Glutamatergic neuron (in vitro differentiated cells): Measurements from ENCODE around the gene KCNN1. TPM values are rescaled to one million over a fixed set of nuclear protein-coding genes. Genes with fewer than 3 reads are reported as not detected.
"Not testable (repeated sequence)": the region's sequence is repeated elsewhere in the genome, so short reads cannot be mapped to it uniquely, and the experiment has no call there.

Experiments used
- DNase-seq: peaks from one replicate; pipeline ENCODE4 v3.0.0; 2022
- H3K27ac Mint-ChIP-seq: one replicate; pipeline ENCODE4 v1.8.0; 2020; ENCODE audit warnings: mild to moderate bottlenecking, mixed read lengths, inconsistent platforms; ENCODE audit not compliant: unreplicated experiment
- H3K27me3 Mint-ChIP-seq: one replicate; pipeline ENCODE4 v1.8.0; 2020; ENCODE audit warnings: mild to moderate bottlenecking, moderate library complexity, mixed read lengths, inconsistent platforms; ENCODE audit not compliant: unreplicated experiment
- H3K36me3 Mint-ChIP-seq: one replicate; pipeline ENCODE4 v1.8.0; 2020; ENCODE audit warnings: mild to moderate bottlenecking, mixed read lengths, inconsistent platforms; ENCODE audit not compliant: unreplicated experiment
- H3K4me1 Mint-ChIP-seq: one replicate; pipeline ENCODE4 v1.8.0; 2020; ENCODE audit warnings: mild to moderate bottlenecking, low read depth, mixed read lengths, inconsistent platforms; ENCODE audit not compliant: unreplicated experiment
- H3K4me3 Mint-ChIP-seq: one replicate; pipeline ENCODE4 v1.8.0; 2020; ENCODE audit warnings: mild to moderate bottlenecking, mixed read lengths, inconsistent platforms; ENCODE audit not compliant: unreplicated experiment
- H3K9me3 Mint-ChIP-seq: one replicate; pipeline ENCODE4 v1.8.0; 2020; ENCODE audit warnings: mild to moderate bottlenecking, moderate library complexity, mixed read lengths, inconsistent platforms; ENCODE audit not compliant: unreplicated experiment
- long read RNA-seq: library from polyadenylated mRNA; unstranded; transcript quantifications from one replicate; pipeline ENCODE4 v2.0.0, GENCODE V29; 2020; ENCODE audit not compliant: unreplicated experiment
- total RNA-seq: library from RNA; stranded (reverse); fragmentation: NEBNext Ultra II Directional; extraction: Animal tissue kit (Norgen Biotek cat#: 25700); gene quantifications from one replicate; pipeline ENCODE4 v1.2.1, GENCODE V29; 2021; ENCODE audit not compliant: unreplicated experiment
- TF ChIP-seq, protein P1 (sequence below): fragments of 200-600 bp; sonication (generic); IDR thresholded peaks from one replicate; pipeline ENCODE4 v1.5.0; 2021; ENCODE audit not compliant: partially characterized antibody, unreplicated experiment

The KCNN1 gene
- 91.1 TPM for total RNA-seq
- long read RNA-seq, partial matches to known transcripts: 4 of 13 reads
- long read RNA-seq, other reads (novel, unspliced or antisense): 9 of 13 reads

DNA sequence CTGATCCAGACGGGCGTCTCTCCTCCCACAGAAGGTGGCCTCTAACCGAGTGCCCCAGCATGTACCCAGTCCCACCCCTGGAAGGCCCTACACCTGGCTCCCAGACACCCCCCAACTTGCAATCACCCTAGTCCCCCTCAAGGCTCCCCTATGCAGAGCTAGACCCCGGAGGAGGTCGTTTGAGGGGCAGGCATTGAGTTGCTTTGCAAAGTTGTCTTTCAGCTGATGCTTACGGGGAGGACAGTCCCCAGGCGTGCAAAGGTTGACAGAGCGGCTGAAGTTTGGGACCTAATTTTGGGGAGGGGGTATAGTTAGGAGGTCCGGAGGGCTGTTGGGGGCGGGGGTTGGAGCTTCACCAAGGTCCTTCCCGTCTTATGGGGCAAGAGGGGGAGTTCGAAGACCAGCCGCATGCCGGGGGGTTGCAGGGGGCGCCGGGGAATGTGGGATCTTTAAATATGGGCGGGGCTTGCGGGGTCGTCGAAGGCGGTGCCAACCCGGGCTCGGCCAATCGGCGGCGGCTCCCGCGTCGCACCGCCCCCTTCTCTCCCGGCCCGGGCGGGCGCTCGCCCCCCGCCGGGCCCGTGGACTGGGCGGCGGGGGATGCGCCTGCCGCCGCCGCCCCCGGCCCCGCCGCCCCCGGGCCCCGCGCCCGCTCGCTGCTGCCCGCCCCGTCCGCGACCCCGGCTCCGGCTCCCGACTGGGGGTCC lies at the start of gene KCNN1:
TSS of gene KCNN1 (plus strand) at position 558 of the 707 bp plus-strand sequence. CDS start 6,782 bp downstream, outside the sequence.
- peaks cover 5% of the 10 kb centered on the region for H3K9me3 Mint-ChIP-seq
- H3K4me1 Mint-ChIP-seq: peaks cover 10% of the 10 kb centered on the region
- H3K4me3 Mint-ChIP-seq: peak within 1 kb of the TSS; percentile 96
- TF ChIP-seq, protein P1, sequence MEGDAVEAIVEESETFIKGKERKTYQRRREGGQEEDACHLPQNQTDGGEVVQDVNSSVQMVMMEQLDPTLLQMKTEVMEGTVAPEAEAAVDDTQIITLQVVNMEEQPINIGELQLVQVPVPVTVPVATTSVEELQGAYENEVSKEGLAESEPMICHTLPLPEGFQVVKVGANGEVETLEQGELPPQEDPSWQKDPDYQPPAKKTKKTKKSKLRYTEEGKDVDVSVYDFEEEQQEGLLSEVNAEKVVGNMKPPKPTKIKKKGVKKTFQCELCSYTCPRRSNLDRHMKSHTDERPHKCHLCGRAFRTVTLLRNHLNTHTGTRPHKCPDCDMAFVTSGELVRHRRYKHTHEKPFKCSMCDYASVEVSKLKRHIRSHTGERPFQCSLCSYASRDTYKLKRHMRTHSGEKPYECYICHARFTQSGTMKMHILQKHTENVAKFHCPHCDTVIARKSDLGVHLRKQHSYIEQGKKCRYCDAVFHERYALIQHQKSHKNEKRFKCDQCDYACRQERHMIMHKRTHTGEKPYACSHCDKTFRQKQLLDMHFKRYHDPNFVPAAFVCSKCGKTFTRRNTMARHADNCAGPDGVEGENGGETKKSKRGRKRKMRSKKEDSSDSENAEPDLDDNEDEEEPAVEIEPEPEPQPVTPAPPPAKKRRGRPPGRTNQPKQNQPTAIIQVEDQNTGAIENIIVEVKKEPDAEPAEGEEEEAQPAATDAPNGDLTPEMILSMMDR: no peak
- H3K27ac Mint-ChIP-seq: peak within 1 kb of the TSS; percentile 95
- H3K36me3 Mint-ChIP-seq: no peaks in the 10 kb centered on the region
- peak; percentile 73 for DNase-seq
- H3K27me3 Mint-ChIP-seq: peaks cover 13% of the 10 kb centered on the region

DNA sequence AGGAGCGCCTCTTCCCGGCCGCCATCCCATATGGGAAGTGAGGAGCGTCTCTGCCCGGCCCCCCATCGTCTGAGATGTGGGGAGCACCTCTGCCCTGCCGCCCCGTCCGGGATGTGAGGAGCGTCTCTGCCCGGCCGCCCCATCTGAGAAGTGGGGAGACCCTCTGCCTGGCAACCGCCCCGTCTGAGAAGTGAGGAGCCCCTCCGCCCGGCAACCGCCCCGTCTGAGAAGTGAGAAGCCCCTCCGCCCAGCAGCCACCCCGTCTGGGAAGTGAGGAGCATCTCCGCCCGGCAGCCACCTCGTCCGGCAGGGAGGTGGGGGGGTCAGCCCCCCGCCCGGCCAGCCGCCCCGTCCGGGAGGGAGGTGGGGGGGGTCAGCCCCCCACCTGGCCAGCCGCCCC lies 48.8 kb upstream of the KCNN1 start:
- H3K4me1 Mint-ChIP-seq, H3K36me3 Mint-ChIP-seq, DNase-seq, H3K9me3 Mint-ChIP-seq, H3K27me3 Mint-ChIP-seq, H3K27ac Mint-ChIP-seq, H3K4me3 Mint-ChIP-seq: not testable (repeated sequence)

DNA sequence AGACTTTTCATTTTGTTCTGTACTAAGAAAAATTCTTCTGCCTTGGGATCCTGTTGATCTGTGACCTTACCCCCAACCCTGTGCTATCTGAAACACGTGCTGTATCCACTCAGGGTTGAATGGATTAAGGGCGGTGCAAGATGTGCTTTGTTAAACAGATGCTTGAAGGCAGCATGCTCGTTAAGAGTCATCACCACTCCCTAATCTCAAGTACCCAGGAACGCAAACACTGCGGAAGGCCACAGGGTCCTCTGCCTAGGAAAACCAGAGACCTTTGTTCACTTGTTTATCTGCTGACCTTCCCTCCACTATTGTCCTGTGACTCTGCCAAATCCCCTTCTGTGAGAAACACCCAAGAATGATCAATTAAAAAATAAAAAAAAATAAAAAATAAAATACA lies 47.8 kb upstream of the KCNN1 start:
- not testable (repeated sequence) for H3K4me3 Mint-ChIP-seq, DNase-seq, H3K4me1 Mint-ChIP-seq, H3K27me3 Mint-ChIP-seq, H3K27ac Mint-ChIP-seq, H3K36me3 Mint-ChIP-seq, H3K9me3 Mint-ChIP-seq

DNA sequence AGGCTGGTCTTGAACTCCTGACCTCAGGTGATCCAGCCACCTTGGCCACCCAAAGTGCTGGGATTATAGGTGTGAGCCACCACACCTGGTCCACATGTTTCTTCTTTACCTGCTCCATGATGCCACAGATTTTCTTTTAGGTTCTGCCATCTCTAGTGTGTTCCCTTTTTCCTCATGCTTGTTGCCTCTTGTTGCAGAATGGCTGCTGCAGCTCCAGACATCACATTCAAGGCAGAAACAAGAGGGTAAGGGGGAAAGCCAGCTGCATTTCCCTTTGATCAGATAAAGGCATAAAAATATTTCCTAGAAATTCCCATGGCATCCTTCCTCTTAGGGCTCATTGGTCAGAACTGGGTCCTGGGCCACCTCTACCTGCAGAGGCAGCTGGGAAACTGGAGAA lies 46.4 kb upstream of the KCNN1 start:
- no peak overlapping the region for H3K4me3 Mint-ChIP-seq
- TF ChIP-seq, protein P1: no peak
- no peaks in the 10 kb centered on the region for H3K36me3 Mint-ChIP-seq
- DNase-seq: no peak
- no peaks in the 10 kb centered on the region for H3K27me3 Mint-ChIP-seq
- no peak overlapping the region for H3K27ac Mint-ChIP-seq
- H3K9me3 Mint-ChIP-seq: peaks cover 9% of the 10 kb centered on the region
- H3K4me1 Mint-ChIP-seq: no peaks in the 10 kb centered on the region

DNA sequence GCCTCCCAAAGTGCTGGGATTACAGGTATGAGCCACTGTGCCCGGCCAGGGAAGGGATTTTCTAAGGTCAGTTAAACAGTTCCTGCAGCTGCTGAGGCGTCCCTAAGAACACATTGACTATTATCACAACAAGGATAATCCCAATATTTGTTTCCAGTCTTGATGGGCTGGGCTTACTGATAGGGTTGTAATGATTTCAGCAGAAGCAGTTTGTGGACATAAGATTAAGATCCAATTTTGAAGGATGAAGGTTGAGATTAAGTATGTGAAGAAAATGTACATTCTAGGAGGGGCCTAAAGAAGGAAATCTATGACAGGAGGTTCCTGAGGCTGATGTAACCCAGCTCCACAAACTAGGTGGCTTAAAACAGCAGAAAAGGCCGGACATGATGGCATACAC lies 44.8 kb upstream of the KCNN1 start:
- H3K4me1 Mint-ChIP-seq: no peaks in the 10 kb centered on the region
- DNase-seq: no peak
- peaks cover 3% of the 10 kb centered on the region for H3K27me3 Mint-ChIP-seq
- H3K4me3 Mint-ChIP-seq: no peak overlapping the region
- TF ChIP-seq, protein P1: no peak
- H3K9me3 Mint-ChIP-seq: peaks cover 6% of the 10 kb centered on the region
- H3K27ac Mint-ChIP-seq: no peak overlapping the region
- no peaks in the 10 kb centered on the region for H3K36me3 Mint-ChIP-seq

DNA sequence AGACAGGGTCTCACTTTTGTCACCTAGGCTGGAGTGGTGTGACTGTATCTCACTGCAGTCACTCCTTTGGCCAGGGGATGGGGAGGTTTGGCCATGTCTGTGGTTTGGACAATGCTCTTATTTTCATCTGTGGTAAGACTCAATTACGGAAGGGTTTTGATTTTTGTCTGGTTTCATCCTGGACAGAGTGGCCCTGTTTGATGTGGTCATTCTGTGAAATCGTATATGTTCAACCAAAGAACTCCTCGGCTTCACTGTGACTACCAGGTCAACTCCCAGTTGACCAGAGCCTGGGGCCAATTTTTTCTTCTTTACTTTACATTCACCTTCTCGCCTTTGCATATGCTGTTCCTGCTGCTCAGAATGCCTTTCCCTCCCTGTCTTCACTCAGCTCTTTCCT lies 40.9 kb upstream of the KCNN1 start:
- Mint-ChIP-seq H3K27ac (no peak overlapping the region), H3K4me1 (no peaks in the 10 kb centered on the region), H3K9me3 (no peaks in the 10 kb centered on the region), H3K4me3 (no peak overlapping the region), H3K36me3 (no peaks in the 10 kb centered on the region), H3K27me3 (peaks cover 3% of the 10 kb centered on the region)
- TF ChIP-seq, protein P1: no peak
- no peak for DNase-seq
